ENCODE results near the gene EYS.

DNA sequence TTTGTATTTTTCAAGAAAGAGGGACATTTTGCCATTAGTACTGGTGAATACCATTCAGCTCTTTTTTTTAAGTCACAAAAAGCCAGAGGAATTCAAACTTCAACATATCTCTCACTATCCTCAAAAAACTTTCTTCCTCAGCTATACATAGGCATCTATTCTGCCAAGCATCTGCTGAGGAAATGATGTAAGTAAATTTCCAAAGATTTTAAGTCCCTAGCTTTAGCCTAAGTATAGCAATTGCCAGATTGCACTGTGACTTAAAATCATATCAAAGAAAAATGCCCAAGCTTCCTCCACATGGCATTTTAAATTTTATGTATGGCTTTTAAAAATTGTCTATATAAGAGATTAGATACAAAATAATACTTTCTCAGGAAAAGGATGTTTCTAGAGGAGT lies 237.4 kb downstream of the EYS start:
- TF ChIP-seq ZNF709 (CRISPR knock-in tag; IDR thresholded peaks at IDR 0.05), result no peak
- no peak for TF ChIP-seq YY1 (IDR thresholded peaks at IDR 0.05; ENCODE audit: insufficient read depth, insufficient replicate concordance, low read depth, low read length)
- TF ChIP-seq MAFK (conservative IDR thresholded peaks at IDR 0.05 in 1 of 2, IDR thresholded peaks at IDR 0.05 in 1 of 2; ENCODE audit: low read length in 2 of 2), result no peak
- TF ChIP-seq, protein P1, sequence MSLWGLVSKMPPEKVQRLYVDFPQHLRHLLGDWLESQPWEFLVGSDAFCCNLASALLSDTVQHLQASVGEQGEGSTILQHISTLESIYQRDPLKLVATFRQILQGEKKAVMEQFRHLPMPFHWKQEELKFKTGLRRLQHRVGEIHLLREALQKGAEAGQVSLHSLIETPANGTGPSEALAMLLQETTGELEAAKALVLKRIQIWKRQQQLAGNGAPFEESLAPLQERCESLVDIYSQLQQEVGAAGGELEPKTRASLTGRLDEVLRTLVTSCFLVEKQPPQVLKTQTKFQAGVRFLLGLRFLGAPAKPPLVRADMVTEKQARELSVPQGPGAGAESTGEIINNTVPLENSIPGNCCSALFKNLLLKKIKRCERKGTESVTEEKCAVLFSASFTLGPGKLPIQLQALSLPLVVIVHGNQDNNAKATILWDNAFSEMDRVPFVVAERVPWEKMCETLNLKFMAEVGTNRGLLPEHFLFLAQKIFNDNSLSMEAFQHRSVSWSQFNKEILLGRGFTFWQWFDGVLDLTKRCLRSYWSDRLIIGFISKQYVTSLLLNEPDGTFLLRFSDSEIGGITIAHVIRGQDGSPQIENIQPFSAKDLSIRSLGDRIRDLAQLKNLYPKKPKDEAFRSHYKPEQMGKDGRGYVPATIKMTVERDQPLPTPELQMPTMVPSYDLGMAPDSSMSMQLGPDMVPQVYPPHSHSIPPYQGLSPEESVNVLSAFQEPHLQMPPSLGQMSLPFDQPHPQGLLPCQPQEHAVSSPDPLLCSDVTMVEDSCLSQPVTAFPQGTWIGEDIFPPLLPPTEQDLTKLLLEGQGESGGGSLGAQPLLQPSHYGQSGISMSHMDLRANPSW (CRISPR knock-in tag; IDR thresholded peaks at IDR 0.05; ENCODE audit: borderline replicate concordance), result no peak
- TF ChIP-seq, protein P2, sequence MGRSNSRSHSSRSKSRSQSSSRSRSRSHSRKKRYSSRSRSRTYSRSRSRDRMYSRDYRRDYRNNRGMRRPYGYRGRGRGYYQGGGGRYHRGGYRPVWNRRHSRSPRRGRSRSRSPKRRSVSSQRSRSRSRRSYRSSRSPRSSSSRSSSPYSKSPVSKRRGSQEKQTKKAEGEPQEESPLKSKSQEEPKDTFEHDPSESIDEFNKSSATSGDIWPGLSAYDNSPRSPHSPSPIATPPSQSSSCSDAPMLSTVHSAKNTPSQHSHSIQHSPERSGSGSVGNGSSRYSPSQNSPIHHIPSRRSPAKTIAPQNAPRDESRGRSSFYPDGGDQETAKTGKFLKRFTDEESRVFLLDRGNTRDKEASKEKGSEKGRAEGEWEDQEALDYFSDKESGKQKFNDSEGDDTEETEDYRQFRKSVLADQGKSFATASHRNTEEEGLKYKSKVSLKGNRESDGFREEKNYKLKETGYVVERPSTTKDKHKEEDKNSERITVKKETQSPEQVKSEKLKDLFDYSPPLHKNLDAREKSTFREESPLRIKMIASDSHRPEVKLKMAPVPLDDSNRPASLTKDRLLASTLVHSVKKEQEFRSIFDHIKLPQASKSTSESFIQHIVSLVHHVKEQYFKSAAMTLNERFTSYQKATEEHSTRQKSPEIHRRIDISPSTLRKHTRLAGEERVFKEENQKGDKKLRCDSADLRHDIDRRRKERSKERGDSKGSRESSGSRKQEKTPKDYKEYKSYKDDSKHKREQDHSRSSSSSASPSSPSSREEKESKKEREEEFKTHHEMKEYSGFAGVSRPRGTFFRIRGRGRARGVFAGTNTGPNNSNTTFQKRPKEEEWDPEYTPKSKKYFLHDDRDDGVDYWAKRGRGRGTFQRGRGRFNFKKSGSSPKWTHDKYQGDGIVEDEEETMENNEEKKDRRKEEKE (IDR thresholded peaks at IDR 0.05), result no peak
- TF ChIP-seq, protein P3, sequence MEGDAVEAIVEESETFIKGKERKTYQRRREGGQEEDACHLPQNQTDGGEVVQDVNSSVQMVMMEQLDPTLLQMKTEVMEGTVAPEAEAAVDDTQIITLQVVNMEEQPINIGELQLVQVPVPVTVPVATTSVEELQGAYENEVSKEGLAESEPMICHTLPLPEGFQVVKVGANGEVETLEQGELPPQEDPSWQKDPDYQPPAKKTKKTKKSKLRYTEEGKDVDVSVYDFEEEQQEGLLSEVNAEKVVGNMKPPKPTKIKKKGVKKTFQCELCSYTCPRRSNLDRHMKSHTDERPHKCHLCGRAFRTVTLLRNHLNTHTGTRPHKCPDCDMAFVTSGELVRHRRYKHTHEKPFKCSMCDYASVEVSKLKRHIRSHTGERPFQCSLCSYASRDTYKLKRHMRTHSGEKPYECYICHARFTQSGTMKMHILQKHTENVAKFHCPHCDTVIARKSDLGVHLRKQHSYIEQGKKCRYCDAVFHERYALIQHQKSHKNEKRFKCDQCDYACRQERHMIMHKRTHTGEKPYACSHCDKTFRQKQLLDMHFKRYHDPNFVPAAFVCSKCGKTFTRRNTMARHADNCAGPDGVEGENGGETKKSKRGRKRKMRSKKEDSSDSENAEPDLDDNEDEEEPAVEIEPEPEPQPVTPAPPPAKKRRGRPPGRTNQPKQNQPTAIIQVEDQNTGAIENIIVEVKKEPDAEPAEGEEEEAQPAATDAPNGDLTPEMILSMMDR (CRISPR knock-in tag; IDR thresholded peaks at IDR 0.05), result no peak
- TF ChIP-seq ZNF549 (CRISPR knock-in tag; IDR thresholded peaks at IDR 0.05), result no peak

Measured in HepG2 (cell line).